Karpas-422 (cell line): ENCODE data around the gene CARD16. TPM values are rescaled to one million over a fixed set of nuclear protein-coding genes. Genes with fewer than 3 reads are reported as not detected.
"Not testable (repeated sequence)": the region's sequence is repeated elsewhere in the genome, so short reads cannot be mapped to it uniquely, and the experiment has no call there.

ENCODE experiments used
- DNase-seq: peaks from one replicate; pipeline ENCODE4 v3.0.0-alpha.2; 2015
- H2AFZ ChIP-seq: fragments of 200-600 bp; sonication (generic); 2 replicates; pipeline ENCODE4 v1.6.1; 2014; ENCODE audit warnings: antibody characterized with exemption, low read length, mixed read lengths
- H3K27ac ChIP-seq: fragments of 200-600 bp; sonication (generic); 2 replicates; pipeline ENCODE4 v1.5.1; 2014; ENCODE audit warnings: mild to moderate bottlenecking, low read length, moderate library complexity
- H3K27me3 ChIP-seq: fragments of 200-600 bp; sonication (generic); 2 replicates; pipeline ENCODE4 v1.6.1; 2014; ENCODE audit warnings: low read length, mixed read lengths
- H3K36me3 ChIP-seq: fragments of 200-600 bp; sonication (generic); 2 replicates; pipeline ENCODE4 v1.6.1; 2014; ENCODE audit warnings: low read length, mixed read lengths; ENCODE audit not compliant: insufficient read depth
- H3K4me1 ChIP-seq: fragments of 200-600 bp; sonication (generic); 2 replicates; pipeline ENCODE4 v1.6.1; 2014; ENCODE audit warnings: mild to moderate bottlenecking, low read length, mixed read lengths
- H3K4me2 ChIP-seq: fragments of 200-600 bp; sonication (generic); 2 replicates; pipeline ENCODE4 v1.6.1; 2014; ENCODE audit warnings: low read length, low read depth, mild to moderate bottlenecking; ENCODE audit not compliant: poor library complexity, severe bottlenecking
- H3K4me3 ChIP-seq: fragments of 200-600 bp; sonication (generic); 2 replicates; pipeline ENCODE4 v1.5.1; 2014; ENCODE audit warnings: mild to moderate bottlenecking, antibody characterized with exemption, low read length, mixed read lengths
- H3K79me2 ChIP-seq: fragments of 200-600 bp; sonication (generic); 2 replicates; pipeline ENCODE4 v1.6.1; 2014; ENCODE audit warnings: mild to moderate bottlenecking, low read length, mixed read lengths
- H3K9ac ChIP-seq: fragments of 200-600 bp; sonication (generic); 2 replicates; pipeline ENCODE4 v1.6.0; 2014; ENCODE audit warnings: low read length
- H3K9me2 ChIP-seq: fragments of 200-600 bp; sonication (generic), shearing (Covaris generic); replicated peaks from 2 replicates; pipeline ENCODE4 v1.6.0; 2014; ENCODE audit warnings: mild to moderate bottlenecking, low read length, moderate library complexity; ENCODE audit not compliant: insufficient read depth
- H3K9me3 ChIP-seq: fragments of 300-700, 200-600 bp; sonication (generic); 2 replicates; pipeline ENCODE4 v1.6.1; 2014; ENCODE audit warnings: low read length, mixed read lengths
- H4K20me1 ChIP-seq: fragments of 200-600 bp; sonication (generic); 2 replicates; pipeline ENCODE4 v1.6.1; 2014; ENCODE audit warnings: mild to moderate bottlenecking, antibody characterized with exemption, low read length, low read depth; ENCODE audit not compliant: insufficient read depth
- total RNA-seq: library from RNA; depleted of rRNA; stranded (reverse); fragments of >200 nt; shearing (Covaris generic); gene quantifications from 2 replicates; pipeline ENCODE4 v1.2.3, GENCODE V29; 2014; ENCODE audit warnings: low replicate concordance

Gene CARD16
- total RNA-seq, 1 experiment from 2014 or later = 16.4 TPM

DNA sequence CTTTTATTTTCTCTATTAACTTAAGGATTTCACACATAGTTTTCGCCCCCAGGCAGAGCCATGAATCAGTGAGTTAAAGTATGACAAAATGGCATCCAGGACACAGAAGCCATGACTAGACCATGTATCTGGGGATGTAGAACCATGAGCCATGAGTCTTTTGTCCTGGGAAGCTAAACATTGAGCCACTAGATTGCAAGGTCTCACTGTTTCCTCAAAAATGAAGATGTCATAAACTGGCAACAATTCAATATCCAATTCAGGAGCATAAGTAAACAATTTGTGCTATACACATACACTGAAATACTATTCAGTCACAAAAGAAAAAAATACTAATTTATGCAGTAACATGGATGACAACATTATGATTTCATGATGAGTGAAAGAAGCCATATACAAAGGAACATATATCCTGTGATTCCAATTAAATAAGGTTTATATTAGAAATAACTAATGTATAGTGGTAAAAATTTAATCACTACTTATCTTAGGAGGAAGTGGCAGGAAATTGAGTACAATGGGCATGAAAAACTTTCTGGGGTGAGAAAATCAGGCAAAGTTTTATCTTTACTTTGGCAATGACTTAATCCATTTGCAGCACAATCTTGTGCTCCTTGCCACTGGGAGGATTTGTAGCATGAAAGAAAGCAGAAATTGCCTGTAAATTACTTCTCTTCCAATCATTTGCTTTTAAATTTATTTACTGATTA, 28.5 kb upstream of the CARD16 start:
- Histone ChIP-seq H3K27ac (no peak overlapping the region), H3K9me3 (no peaks in the 10 kb centered on the region), H3K4me1 (no peaks in the 10 kb centered on the region), H3K4me2 (no peak overlapping the region), H2AFZ (no peak overlapping the region), H3K36me3 (no peaks in the 10 kb centered on the region), H3K79me2 (no peaks in the 10 kb centered on the region), H4K20me1 (no peaks in the 10 kb centered on the region), H3K27me3 (no peaks in the 10 kb centered on the region), H3K9me2 (no peaks in the 10 kb centered on the region), H3K9ac (no peak overlapping the region), H3K4me3 (no peak overlapping the region)
- no peak for DNase-seq

- H3K4me2 ChIP-seq, H3K27ac ChIP-seq, H3K79me2 ChIP-seq, H3K4me3 ChIP-seq, H3K27me3 ChIP-seq, H3K9me3 ChIP-seq, H3K9ac ChIP-seq, H3K9me2 ChIP-seq, DNase-seq, H2AFZ ChIP-seq, H3K4me1 ChIP-seq, H4K20me1 ChIP-seq, H3K36me3 ChIP-seq: not testable (repeated sequence)
Measured at GRCh38 chr11:105072080-105072479, 26.9 kb upstream of the CARD16 start.

- H4K20me1 ChIP-seq = no peaks in the 10 kb centered on the region
- no peak overlapping the region for H2AFZ ChIP-seq
- H3K4me3 ChIP-seq = no peak overlapping the region
- no peak overlapping the region for H3K9ac ChIP-seq
- H3K9me2 ChIP-seq = no peaks in the 10 kb centered on the region
- no peak overlapping the region for H3K4me2 ChIP-seq
- H3K27me3 ChIP-seq = no peaks in the 10 kb centered on the region
- no peaks in the 10 kb centered on the region for H3K36me3 ChIP-seq
- H3K4me1 ChIP-seq = no peaks in the 10 kb centered on the region
- no peaks in the 10 kb centered on the region for H3K9me3 ChIP-seq
- H3K79me2 ChIP-seq = no peaks in the 10 kb centered on the region
- no peak for DNase-seq
- H3K27ac ChIP-seq = no peak overlapping the region
Measured at GRCh38 chr11:105071089-105071732, 26.1 kb upstream of the CARD16 start.

DNA sequence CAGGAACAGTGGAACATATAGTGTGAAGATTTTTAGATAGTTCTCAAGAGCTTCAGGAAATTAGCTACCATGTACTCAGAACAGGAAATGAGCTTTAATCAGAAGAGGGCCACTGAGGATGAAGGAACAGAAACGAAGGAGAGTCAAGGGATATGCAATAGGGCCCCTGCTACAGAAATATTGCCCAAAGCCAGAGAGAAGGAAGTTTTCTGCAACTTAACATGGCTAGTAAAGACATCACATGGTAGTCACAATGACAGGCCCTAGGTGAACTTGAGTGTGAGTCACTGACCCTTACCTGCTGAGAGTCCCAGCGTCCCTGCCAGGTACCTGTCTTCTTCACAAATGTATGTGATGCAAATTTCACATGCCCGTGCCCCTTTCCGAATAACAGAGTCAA, 25.2 kb upstream of the CARD16 start:
- H3K4me2 ChIP-seq = no peak overlapping the region
- no peak overlapping the region for H2AFZ ChIP-seq
- H4K20me1 ChIP-seq = no peaks in the 10 kb centered on the region
- H3K4me1 ChIP-seq = no peaks in the 10 kb centered on the region
- no peaks in the 10 kb centered on the region for H3K36me3 ChIP-seq
- H3K79me2 ChIP-seq = no peaks in the 10 kb centered on the region
- H3K9ac ChIP-seq = no peak overlapping the region
- no peaks in the 10 kb centered on the region for H3K27me3 ChIP-seq
- no peaks in the 10 kb centered on the region for H3K9me3 ChIP-seq
- H3K27ac ChIP-seq = no peak overlapping the region
- DNase-seq = no peak
- H3K9me2 ChIP-seq = no peaks in the 10 kb centered on the region
- no peak overlapping the region for H3K4me3 ChIP-seq

- H3K4me3 ChIP-seq, H3K27ac ChIP-seq, H3K4me1 ChIP-seq: not testable (repeated sequence)
Measured at GRCh38 chr11:105069749-105070148, 24.6 kb upstream of the CARD16 start.

GRCh38 chr11:105063245-105063941, 18.3 kb upstream of the CARD16 start:
- not testable (repeated sequence) for H2AFZ ChIP-seq, H3K9me3 ChIP-seq, H4K20me1 ChIP-seq, H3K9me2 ChIP-seq, DNase-seq, H3K36me3 ChIP-seq, H3K27me3 ChIP-seq, H3K9ac ChIP-seq, H3K27ac ChIP-seq, H3K79me2 ChIP-seq, H3K4me2 ChIP-seq, H3K4me3 ChIP-seq, H3K4me1 ChIP-seq

More at GRCh38 chr11:105069749-105070148, 24.6 kb upstream of the CARD16 start:
- not testable (repeated sequence) for H2AFZ ChIP-seq, H3K9me3 ChIP-seq, H3K36me3 ChIP-seq, H3K79me2 ChIP-seq, H3K9me2 ChIP-seq, H3K9ac ChIP-seq, H4K20me1 ChIP-seq, DNase-seq, H3K27me3 ChIP-seq, H3K4me2 ChIP-seq

- no peaks in the 10 kb centered on the region for H3K4me1 ChIP-seq
- no peaks in the 10 kb centered on the region for H4K20me1 ChIP-seq
- H3K27me3 ChIP-seq = peaks cover 3% of the 10 kb centered on the region; the same call in 1 of the 2 replicates
- H3K9me2 ChIP-seq = no peaks in the 10 kb centered on the region
- no peak for DNase-seq
- no peak overlapping the region for H2AFZ ChIP-seq
- no peak overlapping the region for H3K27ac ChIP-seq
- no peak overlapping the region for H3K9ac ChIP-seq
- H3K4me3 ChIP-seq = no peak overlapping the region
- no peaks in the 10 kb centered on the region for H3K79me2 ChIP-seq
- H3K9me3 ChIP-seq = no peaks in the 10 kb centered on the region
- H3K4me2 ChIP-seq = no peak overlapping the region
- no peaks in the 10 kb centered on the region for H3K36me3 ChIP-seq
Measured at GRCh38 chr11:105057432-105057831, 12.3 kb upstream of the CARD16 start.

- H3K79me2 ChIP-seq = no peaks in the 10 kb centered on the region
- no peaks in the 10 kb centered on the region for H3K9me2 ChIP-seq
- no peak overlapping the region for H3K4me3 ChIP-seq
- no peaks in the 10 kb centered on the region for H3K9me3 ChIP-seq
- H3K27me3 ChIP-seq = peaks cover 3% of the 10 kb centered on the region; the same call in 1 of the 2 replicates
- no peak overlapping the region for H3K4me2 ChIP-seq
- no peaks in the 10 kb centered on the region for H3K36me3 ChIP-seq
- no peaks in the 10 kb centered on the region for H4K20me1 ChIP-seq
- no peak for DNase-seq
- no peaks in the 10 kb centered on the region for H3K4me1 ChIP-seq
- no peak overlapping the region for H3K9ac ChIP-seq
- no peak overlapping the region for H3K27ac ChIP-seq
- H2AFZ ChIP-seq = no peak overlapping the region
Measured at GRCh38 chr11:105056446-105056845, 11.3 kb upstream of the CARD16 start.
